Measurements from ENCODE around the gene WNK2.
"Not testable (repeated sequence)": the region's sequence is repeated elsewhere in the genome, so short reads cannot be mapped to it uniquely, and the experiment has no call there.

WNK2 gene

GRCh38 chr9:93336720-93337119 is 152.8 kb downstream of the WNK2 start:
- no peak for DNase-seq (ENCODE audit: low read depth)
- TF ChIP-seq, protein P1, sequence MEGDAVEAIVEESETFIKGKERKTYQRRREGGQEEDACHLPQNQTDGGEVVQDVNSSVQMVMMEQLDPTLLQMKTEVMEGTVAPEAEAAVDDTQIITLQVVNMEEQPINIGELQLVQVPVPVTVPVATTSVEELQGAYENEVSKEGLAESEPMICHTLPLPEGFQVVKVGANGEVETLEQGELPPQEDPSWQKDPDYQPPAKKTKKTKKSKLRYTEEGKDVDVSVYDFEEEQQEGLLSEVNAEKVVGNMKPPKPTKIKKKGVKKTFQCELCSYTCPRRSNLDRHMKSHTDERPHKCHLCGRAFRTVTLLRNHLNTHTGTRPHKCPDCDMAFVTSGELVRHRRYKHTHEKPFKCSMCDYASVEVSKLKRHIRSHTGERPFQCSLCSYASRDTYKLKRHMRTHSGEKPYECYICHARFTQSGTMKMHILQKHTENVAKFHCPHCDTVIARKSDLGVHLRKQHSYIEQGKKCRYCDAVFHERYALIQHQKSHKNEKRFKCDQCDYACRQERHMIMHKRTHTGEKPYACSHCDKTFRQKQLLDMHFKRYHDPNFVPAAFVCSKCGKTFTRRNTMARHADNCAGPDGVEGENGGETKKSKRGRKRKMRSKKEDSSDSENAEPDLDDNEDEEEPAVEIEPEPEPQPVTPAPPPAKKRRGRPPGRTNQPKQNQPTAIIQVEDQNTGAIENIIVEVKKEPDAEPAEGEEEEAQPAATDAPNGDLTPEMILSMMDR (conservative IDR thresholded peaks at IDR 0.05; ENCODE audit: control insufficient read depth, insufficient read depth, low read depth, low read length): no peak
- no peak overlapping the region for H3K4me3 ChIP-seq (ENCODE audit: control insufficient read depth, low read depth, low read length)

GRCh38 chr9:93338196-93338595 is 154.3 kb downstream of the WNK2 start:
- not testable (repeated sequence) for DNase-seq (ENCODE audit: low read depth)

GRCh38 chr9:93340091-93340490 is 156.2 kb downstream of the WNK2 start:
- no peak overlapping the region for H3K4me3 ChIP-seq (ENCODE audit: control insufficient read depth, low read depth, low read length)
- TF ChIP-seq, protein P1 (conservative IDR thresholded peaks at IDR 0.05; ENCODE audit: control insufficient read depth, insufficient read depth, low read depth, low read length): no peak
- DNase-seq (ENCODE audit: low read depth): no peak

More at GRCh38 chr9:93338196-93338595, 154.3 kb downstream of the WNK2 start:
- not testable (repeated sequence) for H3K4me3 ChIP-seq (ENCODE audit: control insufficient read depth, low read depth, low read length)

DNA sequence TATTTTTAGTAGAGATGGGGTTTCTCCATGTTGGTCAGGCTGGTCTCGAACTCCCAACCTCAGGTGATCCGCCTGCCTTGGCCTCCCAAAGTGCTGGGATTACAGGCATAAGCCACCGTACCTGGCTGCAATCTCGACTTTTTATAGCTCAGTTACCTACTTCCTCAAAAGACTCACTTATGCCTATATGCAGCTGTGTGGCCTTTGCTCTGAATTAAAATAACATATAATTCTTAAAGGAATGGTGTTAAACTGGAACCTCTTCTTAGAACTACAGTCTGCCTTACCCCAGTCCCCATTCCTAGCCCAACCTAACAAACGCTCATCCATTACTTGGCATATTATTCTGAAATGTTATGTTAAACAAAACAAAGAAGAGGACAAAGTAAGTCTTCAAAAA is 157.9 kb downstream of the WNK2 start:
- not testable (repeated sequence) for H3K4me3 ChIP-seq (ENCODE audit: control insufficient read depth, low read depth, low read length); DNase-seq (ENCODE audit: low read depth)

DNA sequence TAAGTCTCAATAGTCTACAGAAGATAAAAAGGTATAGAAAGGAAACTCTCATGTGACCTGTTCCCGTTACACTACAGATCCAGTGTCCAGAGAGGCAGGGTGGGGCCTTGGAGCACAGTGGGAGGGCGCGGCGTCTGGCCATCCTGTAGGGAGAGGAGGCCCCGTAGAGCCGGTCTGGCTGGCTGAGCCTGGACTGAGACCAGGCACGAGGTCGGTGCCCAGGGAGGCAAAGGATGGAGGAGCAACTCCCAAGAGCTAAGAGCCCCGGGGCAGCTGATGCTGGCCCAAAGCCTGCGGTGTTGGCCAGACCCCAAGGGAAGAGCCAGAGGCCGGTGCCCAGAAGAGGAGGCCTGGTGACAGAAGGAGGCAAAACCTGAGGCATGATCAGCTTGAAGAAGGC is 158.5 kb downstream of the WNK2 start:
- H3K4me3 ChIP-seq (ENCODE audit: control insufficient read depth, low read depth, low read length); DNase-seq (ENCODE audit: low read depth): not testable (repeated sequence)

DNA sequence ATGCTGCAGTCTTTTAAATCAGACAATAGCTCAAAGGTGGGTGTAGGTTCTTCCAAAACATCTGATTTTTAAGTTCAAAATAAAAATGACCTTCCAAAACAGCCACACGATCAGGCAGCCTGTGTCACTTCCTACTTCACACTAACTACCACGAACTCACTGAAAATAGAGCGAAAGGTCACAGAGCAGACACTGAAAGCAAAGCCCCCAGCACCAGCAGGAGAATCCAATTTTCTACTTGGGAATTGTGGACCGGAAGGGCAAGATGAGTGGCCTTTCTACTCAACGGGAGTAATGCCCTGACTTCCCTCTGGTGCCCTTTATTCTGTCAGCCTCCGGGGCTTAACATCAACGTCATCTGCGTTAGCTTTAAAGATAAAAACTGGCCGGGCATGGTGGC is 159.7 kb downstream of the WNK2 start:
- DNase-seq (ENCODE audit: low read depth): no peak
- TF ChIP-seq, protein P1 (conservative IDR thresholded peaks at IDR 0.05; ENCODE audit: control insufficient read depth, insufficient read depth, low read depth, low read length): no peak
- H3K4me3 ChIP-seq (ENCODE audit: control insufficient read depth, low read depth, low read length): no peak overlapping the region

DNA sequence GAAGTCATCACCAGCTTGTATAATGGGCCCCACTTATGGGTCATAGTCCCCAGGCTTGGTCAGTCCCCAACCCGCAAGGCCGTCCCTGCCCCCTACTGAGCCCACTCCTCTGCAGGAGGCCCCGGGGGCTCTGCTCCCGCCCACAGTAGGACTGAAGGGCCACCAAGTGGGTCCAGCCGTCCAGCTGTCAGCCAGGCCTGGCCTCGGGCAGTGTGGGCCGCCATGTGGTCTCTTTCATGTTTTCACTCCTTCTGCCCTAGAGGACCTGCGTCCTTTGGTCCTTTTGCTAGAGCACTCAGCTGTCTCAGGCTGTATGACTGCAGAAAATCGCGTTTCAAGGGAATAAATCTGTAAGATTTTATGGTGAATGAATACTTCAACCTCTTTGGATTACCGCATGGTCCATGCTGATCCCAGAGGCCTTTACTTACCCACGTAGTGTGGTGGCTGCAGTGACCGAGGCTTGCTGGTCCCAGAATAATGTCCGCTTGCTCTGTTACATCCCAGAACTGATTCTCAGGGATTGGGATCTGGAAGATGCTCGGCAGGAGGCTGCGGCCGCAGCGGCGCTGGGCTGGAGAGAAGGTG is 161.8 kb downstream of the WNK2 start:
- H3K4me3 ChIP-seq (ENCODE audit: control insufficient read depth, low read depth, low read length): no peak overlapping the region
- no peak for DNase-seq (ENCODE audit: low read depth)

DNA sequence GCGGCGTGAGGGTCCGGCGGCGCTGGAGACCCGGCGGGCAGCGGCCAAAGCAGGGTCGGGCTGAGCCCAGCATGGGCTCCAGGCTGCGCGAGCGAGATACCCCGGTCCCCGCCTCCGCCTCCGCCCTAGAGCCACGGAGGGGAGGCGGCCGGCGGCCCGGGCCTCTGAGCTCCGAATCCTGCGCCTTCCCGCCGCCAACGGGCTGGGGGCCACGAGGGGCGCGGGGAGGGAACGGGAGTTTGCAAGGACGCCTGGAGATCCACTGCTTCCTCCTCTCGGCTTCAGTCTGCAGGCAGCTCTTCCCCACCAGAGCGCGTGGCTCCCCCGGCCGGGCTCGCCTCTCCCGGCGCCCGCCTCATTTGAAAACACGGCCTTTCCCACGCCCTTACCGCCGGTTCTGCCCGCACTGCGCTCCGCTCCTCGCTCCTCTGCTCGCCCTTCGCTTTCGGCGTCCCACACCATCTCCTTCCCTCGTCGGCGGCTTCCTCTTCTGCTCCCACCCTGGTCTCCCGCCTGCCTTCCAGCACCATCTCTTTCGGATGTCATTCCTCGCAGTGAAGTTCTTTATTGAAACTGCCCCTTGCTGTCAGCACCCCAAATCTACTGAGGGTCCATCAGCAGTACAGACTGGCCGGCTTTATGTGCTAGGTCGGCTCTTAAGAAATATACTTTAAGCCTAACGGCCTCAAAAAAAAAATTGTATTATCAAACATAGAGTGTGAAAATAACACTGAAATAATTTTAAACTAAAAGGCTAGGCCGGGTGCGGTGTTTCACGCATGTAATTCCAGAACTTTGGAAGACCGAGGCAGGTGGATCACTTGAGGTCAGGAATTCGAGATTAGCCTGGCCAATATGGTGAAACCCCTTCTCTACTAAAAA is 162.5 kb downstream of the WNK2 start:
- H3K4me3 ChIP-seq (ENCODE audit: control insufficient read depth, low read depth, low read length): no peak overlapping the region
- TF ChIP-seq, protein P1 (conservative IDR thresholded peaks at IDR 0.05; ENCODE audit: control insufficient read depth, insufficient read depth, low read depth, low read length): no peak
- no peak for DNase-seq (ENCODE audit: low read depth)

More for the DNA sequence above, 161.8 kb downstream of the WNK2 start:
- TF ChIP-seq, protein P1 (conservative IDR thresholded peaks at IDR 0.05; ENCODE audit: control insufficient read depth, insufficient read depth, low read depth, low read length): no peak

GRCh38 chr9:93347371-93347975 is 163.5 kb downstream of the WNK2 start:
- DNase-seq (ENCODE audit: low read depth); H3K4me3 ChIP-seq (ENCODE audit: control insufficient read depth, low read depth, low read length): not testable (repeated sequence)

DNA sequence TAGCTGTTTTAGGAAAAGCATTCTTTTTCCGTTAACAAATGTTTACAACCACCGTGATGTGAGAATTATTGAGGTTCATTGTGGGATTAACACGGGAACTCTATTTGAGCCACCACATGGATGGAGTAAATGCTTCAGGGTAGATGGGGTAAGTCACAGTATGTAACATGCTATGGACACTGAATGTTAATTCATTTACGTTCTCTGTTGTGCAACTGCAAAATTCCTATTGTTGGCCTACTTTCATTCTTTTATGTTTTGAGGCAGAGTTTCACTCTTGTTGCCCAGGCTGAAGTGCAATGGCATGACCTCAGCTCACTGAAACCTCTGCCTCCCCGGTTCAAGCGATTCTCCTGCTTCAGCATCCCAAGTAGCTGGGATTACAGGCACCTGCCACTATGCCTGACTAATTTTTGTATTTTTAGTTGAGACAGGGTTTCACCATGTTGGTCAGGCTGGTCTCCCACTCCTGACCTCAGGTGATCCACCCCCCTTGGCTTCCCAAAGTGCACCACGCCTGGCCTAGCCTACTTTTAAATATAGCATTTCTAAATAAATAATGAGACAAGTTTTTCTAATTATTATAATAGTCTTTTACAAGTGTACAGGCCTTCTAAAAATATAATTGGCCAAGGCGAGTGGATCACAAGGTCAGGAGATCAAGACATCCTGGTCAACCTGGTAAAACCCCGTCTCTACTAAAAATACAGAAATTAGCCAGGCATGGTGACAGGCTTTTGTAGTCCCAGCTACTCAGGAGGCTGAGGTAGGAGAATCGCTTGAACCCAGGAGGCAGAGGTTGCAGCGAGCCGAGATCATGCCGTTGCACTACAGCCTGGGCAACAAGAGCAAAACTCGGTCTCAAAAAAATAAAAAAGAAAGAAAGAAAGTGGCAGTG is 169.7 kb downstream of the WNK2 start:
- not testable (repeated sequence) for DNase-seq (ENCODE audit: low read depth); H3K4me3 ChIP-seq (ENCODE audit: control insufficient read depth, low read depth, low read length)
